DOHH2 (cell line): ENCODE measurements around the gene DNM1.

Source experiments
- H3F3A ChIP-seq: fragments of 200-600 bp; sonication (generic), shearing (Covaris generic); 2 replicates; pipeline ENCODE4 v1.6.0; 2016; ENCODE audit warnings: antibody characterized with exemption, mild to moderate bottlenecking; ENCODE audit not compliant: control insufficient read depth, insufficient read depth
- H3K27ac ChIP-seq: fragments of 200-600 bp; sonication (generic); 2 replicates; pipeline ENCODE4 v1.5.1; 2014; ENCODE audit warnings: low read depth, mild to moderate bottlenecking, low read length, moderate library complexity
- H3K27me3 ChIP-seq: fragments of 200-600 bp; sonication (generic); 2 replicates; pipeline ENCODE4 v1.6.1; 2014; ENCODE audit warnings: mild to moderate bottlenecking, low read length, mixed read lengths; ENCODE audit not compliant: control insufficient read depth
- H3K36me3 ChIP-seq: fragments of 200-600 bp; sonication (generic); 2 replicates; pipeline ENCODE4 v1.6.1; 2014; ENCODE audit warnings: mild to moderate bottlenecking, low read length, moderate library complexity, mixed read lengths; ENCODE audit not compliant: control insufficient read depth
- H3K4me1 ChIP-seq: fragments of 200-600 bp; sonication (generic); 2 replicates; pipeline ENCODE4 v1.6.1; 2014; ENCODE audit warnings: mild to moderate bottlenecking, low read length, mixed read lengths; ENCODE audit not compliant: control insufficient read depth
- H3K4me2 ChIP-seq: fragments of 200-600 bp; sonication (generic); 2 replicates; pipeline ENCODE4 v1.6.0; 2014; ENCODE audit warnings: mild to moderate bottlenecking, low read length, moderate library complexity
- H3K4me3 ChIP-seq: fragments of 200-600 bp; sonication (generic); 2 replicates; pipeline ENCODE4 v1.5.1; 2014; ENCODE audit warnings: mild to moderate bottlenecking, low read length, mixed read lengths
- H3K79me2 ChIP-seq: fragments of 200-600 bp; sonication (generic); 2 replicates; pipeline ENCODE4 v1.6.1; 2014; ENCODE audit warnings: mild to moderate bottlenecking, low read length, mixed read lengths; ENCODE audit not compliant: control insufficient read depth
- H3K9me2 ChIP-seq: fragments of 200-600 bp; sonication (generic); replicated peaks from 2 replicates; pipeline ENCODE4 v1.6.1; 2014; ENCODE audit warnings: mild to moderate bottlenecking, low read length, mixed read lengths; ENCODE audit not compliant: control insufficient read depth
- H3K9me3 ChIP-seq: fragments of 200-600 bp; sonication (generic); 2 replicates; pipeline ENCODE4 v1.6.1; 2014; ENCODE audit warnings: antibody characterized with exemption, low read length, mixed read lengths; ENCODE audit not compliant: control insufficient read depth, insufficient read depth
- H4K20me1 ChIP-seq: fragments of 200-600 bp; sonication (generic); 2 replicates; pipeline ENCODE4 v1.6.0; 2014; ENCODE audit warnings: low read depth, mild to moderate bottlenecking, antibody characterized with exemption, low read length, moderate library complexity; ENCODE audit not compliant: control insufficient read depth, insufficient read depth
- EZH2phosphoT487 ChIP-seq: fragments of 200-600 bp; sonication (generic); IDR thresholded peaks from 2 replicates; pipeline ENCODE4 v1.6.1; 2017; ENCODE audit warnings: borderline replicate concordance, mild to moderate bottlenecking, antibody characterized with exemption, low read length, moderate library complexity, mixed read lengths
- TF ChIP-seq, protein P1 (sequence below): fragments of 200-600 bp; sonication (generic); IDR thresholded peaks from one replicate; pipeline ENCODE4 v1.5.1; 2014; ENCODE audit warnings: antibody characterized with exemption, mild to moderate bottlenecking, low read depth, low read length; ENCODE audit not compliant: poor library complexity, severe bottlenecking

DNM1 gene

DNA sequence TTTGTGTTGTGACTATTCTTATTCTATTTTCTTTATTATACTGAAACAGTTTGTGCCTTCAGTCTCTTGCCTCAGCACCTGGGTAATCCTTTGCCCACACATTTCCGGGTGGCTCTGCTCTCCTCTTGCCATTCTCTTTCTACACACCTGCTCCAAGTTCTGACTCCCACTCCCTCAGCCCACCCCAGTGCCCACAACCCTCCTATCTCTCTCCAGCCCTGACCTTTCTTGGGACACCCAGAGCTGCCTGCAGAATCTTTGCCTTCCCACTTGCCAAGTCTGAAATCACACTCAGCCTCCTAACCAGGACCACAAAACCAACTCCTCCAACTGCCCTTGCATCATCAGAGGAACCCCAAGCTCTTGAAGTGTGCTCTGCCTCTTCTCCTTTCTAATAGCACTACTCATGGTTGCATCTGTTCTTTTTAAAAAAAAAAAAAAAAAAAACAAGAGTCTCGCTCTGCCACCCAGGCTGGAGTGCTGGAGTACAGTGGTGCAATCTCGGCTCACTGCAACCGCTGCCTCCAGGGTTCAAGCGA is 77.0 kb downstream of the DNM1 start:
- peaks cover 12% of the 10 kb centered on the region for H3K79me2 ChIP-seq
- H3K4me2 ChIP-seq, result no peak overlapping the region
- H3K27ac ChIP-seq, result no peak overlapping the region
- H3K27me3 ChIP-seq, result no peaks in the 10 kb centered on the region
- no peaks in the 10 kb centered on the region for H3K9me2 ChIP-seq
- no peaks in the 10 kb centered on the region for H3F3A ChIP-seq
- no peaks in the 10 kb centered on the region for H4K20me1 ChIP-seq
- no peaks in the 10 kb centered on the region for H3K36me3 ChIP-seq
- peaks cover 9% of the 10 kb centered on the region for H3K4me1 ChIP-seq
- TF ChIP-seq, protein P1, sequence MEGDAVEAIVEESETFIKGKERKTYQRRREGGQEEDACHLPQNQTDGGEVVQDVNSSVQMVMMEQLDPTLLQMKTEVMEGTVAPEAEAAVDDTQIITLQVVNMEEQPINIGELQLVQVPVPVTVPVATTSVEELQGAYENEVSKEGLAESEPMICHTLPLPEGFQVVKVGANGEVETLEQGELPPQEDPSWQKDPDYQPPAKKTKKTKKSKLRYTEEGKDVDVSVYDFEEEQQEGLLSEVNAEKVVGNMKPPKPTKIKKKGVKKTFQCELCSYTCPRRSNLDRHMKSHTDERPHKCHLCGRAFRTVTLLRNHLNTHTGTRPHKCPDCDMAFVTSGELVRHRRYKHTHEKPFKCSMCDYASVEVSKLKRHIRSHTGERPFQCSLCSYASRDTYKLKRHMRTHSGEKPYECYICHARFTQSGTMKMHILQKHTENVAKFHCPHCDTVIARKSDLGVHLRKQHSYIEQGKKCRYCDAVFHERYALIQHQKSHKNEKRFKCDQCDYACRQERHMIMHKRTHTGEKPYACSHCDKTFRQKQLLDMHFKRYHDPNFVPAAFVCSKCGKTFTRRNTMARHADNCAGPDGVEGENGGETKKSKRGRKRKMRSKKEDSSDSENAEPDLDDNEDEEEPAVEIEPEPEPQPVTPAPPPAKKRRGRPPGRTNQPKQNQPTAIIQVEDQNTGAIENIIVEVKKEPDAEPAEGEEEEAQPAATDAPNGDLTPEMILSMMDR, result no peak
- TF ChIP-seq EZH2phosphoT487, result no peak
- no peaks in the 10 kb centered on the region for H3K9me3 ChIP-seq
- no peak overlapping the region for H3K4me3 ChIP-seq

DNA sequence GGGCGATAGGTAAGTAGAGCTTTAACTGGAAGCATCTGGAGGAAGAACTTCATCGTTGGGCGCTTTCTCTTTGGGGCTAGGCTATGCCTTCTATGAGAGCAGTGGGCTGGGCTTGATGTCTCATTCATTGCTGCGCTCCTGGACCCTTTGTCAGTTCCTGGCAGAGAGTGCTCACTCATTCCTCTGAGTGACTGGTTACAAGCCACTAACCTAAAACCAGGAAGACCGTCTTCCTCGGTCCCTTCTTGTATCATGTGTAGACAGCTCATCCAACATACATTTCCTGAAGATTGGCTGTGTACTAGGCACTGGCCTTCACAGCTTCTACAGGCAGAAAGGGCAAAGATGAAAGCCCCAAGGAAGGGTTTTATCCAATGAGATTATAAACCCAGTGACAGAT is 79.3 kb downstream of the DNM1 start:
- H3K4me3 ChIP-seq, result no peak overlapping the region
- H3K4me1 ChIP-seq, result peaks cover 3% of the 10 kb centered on the region; the same call in 1 of the 2 replicates
- H3F3A ChIP-seq, result no peaks in the 10 kb centered on the region
- no peak overlapping the region for H3K4me2 ChIP-seq
- no peaks in the 10 kb centered on the region for H3K9me2 ChIP-seq
- no peaks in the 10 kb centered on the region for H4K20me1 ChIP-seq
- H3K27me3 ChIP-seq, result no peaks in the 10 kb centered on the region
- H3K9me3 ChIP-seq, result no peaks in the 10 kb centered on the region
- no peaks in the 10 kb centered on the region for H3K79me2 ChIP-seq
- no peaks in the 10 kb centered on the region for H3K36me3 ChIP-seq
- no peak overlapping the region for H3K27ac ChIP-seq
- no peak for TF ChIP-seq EZH2phosphoT487
- TF ChIP-seq, protein P1, result no peak

DNA sequence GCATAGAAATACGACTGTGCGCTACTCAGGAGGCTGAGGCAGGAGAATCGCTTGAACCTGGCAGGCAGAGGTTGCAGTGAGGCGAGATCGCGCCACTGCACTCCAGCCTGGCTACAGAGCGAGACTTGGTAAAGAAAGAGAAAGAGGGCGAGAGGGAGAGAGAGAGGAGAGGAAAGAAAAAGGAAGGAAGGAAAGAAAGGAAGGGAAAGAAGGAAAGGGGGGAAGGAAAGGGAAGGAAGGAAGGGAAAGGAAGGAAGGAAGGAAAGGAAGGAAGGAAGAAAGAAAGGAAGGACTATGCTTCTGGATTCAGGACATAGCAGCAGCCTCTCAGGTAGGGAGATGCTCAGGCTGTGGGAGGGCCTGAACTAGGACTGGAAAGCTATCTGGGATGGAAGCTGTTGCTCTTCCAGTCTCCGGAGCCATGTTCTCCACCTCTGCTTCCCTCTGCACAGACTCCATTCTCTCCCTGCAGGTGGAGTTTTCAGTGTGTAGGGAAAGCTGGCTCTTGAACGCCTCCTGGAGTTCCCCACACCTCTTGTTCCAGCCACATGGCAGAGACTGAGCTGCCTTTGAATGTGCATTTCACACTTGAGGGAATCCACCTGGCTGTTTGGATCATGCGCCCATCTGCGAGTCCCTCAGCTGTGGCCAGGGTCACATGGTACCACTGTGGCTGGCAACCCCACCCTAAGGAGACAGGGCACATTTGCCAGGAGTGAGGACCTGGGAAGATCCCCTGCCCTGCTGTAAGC is 82.0 kb downstream of the DNM1 start:
- Histone ChIP-seq H3F3A (no peaks in the 10 kb centered on the region), H4K20me1 (no peaks in the 10 kb centered on the region), H3K4me2 (no peak overlapping the region), H3K27ac (no peak overlapping the region), H3K4me3 (no peak overlapping the region), H3K36me3 (no peaks in the 10 kb centered on the region), H3K27me3 (no peaks in the 10 kb centered on the region), H3K4me1 (peaks cover 3% of the 10 kb centered on the region; the same call in 1 of the 2 replicates), H3K9me3 (no peaks in the 10 kb centered on the region), H3K79me2 (no peaks in the 10 kb centered on the region), H3K9me2 (no peaks in the 10 kb centered on the region)
- TF ChIP-seq, protein P1, result no peak
- TF ChIP-seq EZH2phosphoT487, result no peak
